ENCODE results near the gene CHMP4B. TPM values are rescaled to one million over a fixed set of nuclear protein-coding genes. Genes with fewer than 3 reads are reported as not detected.

The CHMP4B gene
- total RNA-seq, 1 donor from 2014 or later = 59.2 TPM

GRCh38 chr20:33767777-33768138 is 43.4 kb upstream of the CHMP4B start:
- Histone ChIP-seq H3K36me3 (ENCODE audit: control insufficient read depth, insufficient read depth, low read length) (no peaks in the 10 kb centered on the region), H3K4me3 (ENCODE audit: low read depth, low read length) (no peak overlapping the region), H3K27me3 (ENCODE audit: control insufficient read depth, insufficient read depth, low read length) (no peaks in the 10 kb centered on the region)
- no peak for TF ChIP-seq CTCF (IDR thresholded peaks at IDR 0.05; ENCODE audit: insufficient read depth, low read length, poor library complexity, severe bottlenecking)
- DNase-seq (ENCODE audit: low read depth) = no peak

- DNase-seq (ENCODE audit: low read depth) = no peak
- H3K36me3 ChIP-seq (ENCODE audit: control insufficient read depth, insufficient read depth, low read length) = no peaks in the 10 kb centered on the region
- H3K27me3 ChIP-seq (ENCODE audit: control insufficient read depth, insufficient read depth, low read length) = no peaks in the 10 kb centered on the region
- H3K4me3 ChIP-seq (ENCODE audit: low read depth, low read length) = no peak overlapping the region
- no peak for TF ChIP-seq CTCF (IDR thresholded peaks at IDR 0.05; ENCODE audit: insufficient read depth, low read length, poor library complexity, severe bottlenecking)
Observed at GRCh38 chr20:33769043-33769442, 42.1 kb upstream of the CHMP4B start.

- DNase-seq (ENCODE audit: low read depth) = no peak
- H3K4me3 ChIP-seq (ENCODE audit: low read depth, low read length) = no peak overlapping the region
- H3K27me3 ChIP-seq (ENCODE audit: control insufficient read depth, insufficient read depth, low read length) = no peaks in the 10 kb centered on the region
- no peak for TF ChIP-seq CTCF (IDR thresholded peaks at IDR 0.05; ENCODE audit: insufficient read depth, low read length, poor library complexity, severe bottlenecking)
- no peaks in the 10 kb centered on the region for H3K36me3 ChIP-seq (ENCODE audit: control insufficient read depth, insufficient read depth, low read length)
Observed at GRCh38 chr20:33770005-33770404, 41.1 kb upstream of the CHMP4B start.

GRCh38 chr20:33771938-33772337 is 39.2 kb upstream of the CHMP4B start:
- no peak for DNase-seq (ENCODE audit: low read depth)
- Histone ChIP-seq H3K36me3 (ENCODE audit: control insufficient read depth, insufficient read depth, low read length) (no peaks in the 10 kb centered on the region), H3K27me3 (ENCODE audit: control insufficient read depth, insufficient read depth, low read length) (no peaks in the 10 kb centered on the region), H3K4me3 (ENCODE audit: low read depth, low read length) (no peak overlapping the region)
- TF ChIP-seq CTCF (IDR thresholded peaks at IDR 0.05; ENCODE audit: insufficient read depth, low read length, poor library complexity, severe bottlenecking) = no peak

- Histone ChIP-seq H3K36me3 (ENCODE audit: control insufficient read depth, insufficient read depth, low read length) (no peaks in the 10 kb centered on the region), H3K4me3 (ENCODE audit: low read depth, low read length) (no peak overlapping the region), H3K27me3 (ENCODE audit: control insufficient read depth, insufficient read depth, low read length) (no peaks in the 10 kb centered on the region)
- DNase-seq (ENCODE audit: low read depth) = no peak
- no peak for TF ChIP-seq CTCF (IDR thresholded peaks at IDR 0.05; ENCODE audit: insufficient read depth, low read length, poor library complexity, severe bottlenecking)
Observed at GRCh38 chr20:33772439-33772838, 38.7 kb upstream of the CHMP4B start.

GRCh38 chr20:33773412-33774089 is 37.6 kb upstream of the CHMP4B start:
- no peaks in the 10 kb centered on the region for H3K27me3 ChIP-seq (ENCODE audit: control insufficient read depth, insufficient read depth, low read length)
- H3K36me3 ChIP-seq (ENCODE audit: control insufficient read depth, insufficient read depth, low read length) = no peaks in the 10 kb centered on the region
- no peak for DNase-seq (ENCODE audit: low read depth)
- TF ChIP-seq CTCF (IDR thresholded peaks at IDR 0.05; ENCODE audit: insufficient read depth, low read length, poor library complexity, severe bottlenecking) = no peak
- no peak overlapping the region for H3K4me3 ChIP-seq (ENCODE audit: low read depth, low read length)

All from kidney epithelial cell (primary cell).